ENCODE data around the gene DHODH. TPM values are rescaled to one million over a fixed set of nuclear protein-coding genes. Genes with fewer than 3 reads are reported as not detected.

Gene DHODH
- total RNA-seq = 9.2 and 9.7 TPM in 2 replicates
- polyA plus RNA-seq = 3.4 and 5.8 TPM in 2 replicates
- 4.8 TPM in 2 replicates for polyA plus RNA-seq (2011; cell fraction: cytosol; rRNA removed)
- 4.9 and 5.0 TPM in 2 replicates for polyA plus RNA-seq (2011; cell fraction: nucleus; rRNA removed)
- polyA plus RNA-seq (2012) = 6.6 and 6.7 TPM in 2 replicates
- 3.6 and 3.8 TPM in 2 replicates for polyA minus RNA-seq
- 5.4 TPM for polyA minus RNA-seq (2011; cell fraction: cytosol; rRNA and poly(A)+ RNA removed)
- 2.1 and 3.3 TPM in 2 replicates for polyA minus RNA-seq (2011; cell fraction: nucleus; rRNA and poly(A)+ RNA removed)
- percentile 46 among the genes with signal in this experiment for Bru-seq, nascent RNA
- BruChase-seq, experiment 1, labeled RNA remaining after a 6-hour chase = percentile 46 among the genes with signal in this experiment
- percentile 47 among the genes with signal in this experiment for BruChase-seq, experiment 2, labeled RNA remaining after a 2-hour chase
- long read RNA-seq, transcript DHODH-201 (9 exons, 2,426 nt) = major isoform, 49 of 58 reads
- long read RNA-seq, partial matches to known transcripts = 2 of 58 reads
- long read RNA-seq, other reads (novel, unspliced or antisense) = 7 of 58 reads

DNA sequence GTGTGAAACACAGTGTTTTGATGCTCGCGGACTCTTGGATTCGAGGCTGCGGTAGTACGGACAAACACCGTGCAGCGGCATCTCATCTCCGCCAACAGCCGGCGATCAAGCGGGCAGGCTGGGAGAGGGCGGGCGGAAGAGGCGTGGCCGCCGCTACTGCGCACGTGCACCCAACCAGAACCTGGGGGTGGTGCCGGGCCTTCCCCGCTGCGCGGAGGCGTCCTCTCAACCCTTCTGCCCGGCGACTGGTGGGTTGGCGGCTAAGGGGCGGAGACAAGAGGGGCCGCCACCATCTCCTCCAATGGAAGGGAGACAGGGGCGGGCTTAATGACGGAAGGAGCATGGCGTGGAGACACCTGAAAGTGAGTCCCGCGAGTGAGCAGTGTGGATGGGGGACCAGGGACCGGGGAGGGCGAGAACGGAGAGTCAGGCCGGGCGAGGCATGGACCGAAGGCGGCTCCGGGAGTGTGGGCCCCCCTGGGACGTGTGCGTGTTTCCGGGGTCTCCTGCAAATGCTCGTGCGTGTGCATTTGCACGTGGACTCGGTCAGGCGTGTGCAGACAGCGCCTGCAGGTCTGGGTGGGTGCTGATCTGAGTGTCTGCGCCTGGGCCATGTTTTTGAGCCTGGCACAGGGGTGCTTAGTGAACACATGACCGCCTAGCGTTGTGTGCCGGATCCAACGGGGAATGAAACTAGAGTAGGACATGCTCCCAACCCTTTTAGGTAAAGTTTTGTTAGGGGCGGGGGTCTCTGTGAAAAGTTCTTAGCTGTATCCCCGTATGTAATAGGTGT, at the start of gene DHODH:
Gene DHODH, plus strand, starts transcription at position 321 of the 793 bp plus-strand sequence. Its CDS starts 21 bp downstream, at position 342.
- Histone ChIP-seq H3K9me1 (replicated peaks; ENCODE audit: control insufficient read depth, extremely low read depth, insufficient read depth, low read length) (no peaks in the 10 kb centered on the region), H3K9me3 (replicated peaks; ENCODE audit: control insufficient read depth, insufficient read depth, low read length) (no peaks in the 10 kb centered on the region), H3K27me3 (ENCODE audit: control insufficient read depth in 2 of 2, insufficient read depth in 2 of 2, low read length in 2 of 2) (no peaks in the 10 kb centered on the region), H3K79me2 (ENCODE audit: control insufficient read depth, insufficient read depth, low read length) (no peaks in the 10 kb centered on the region), H2AFZ (ENCODE audit: low read depth, low read length) (peak within 1 kb of the TSS; percentile 88), H3K27ac (ENCODE audit: insufficient read depth, low read depth, low read length) (no peak within 1 kb of the TSS), H3K4me1 (ENCODE audit: control insufficient read depth, extremely low read depth, insufficient read depth, low read length) (peaks cover 2% of the 10 kb centered on the region), H4K20me1 (replicated peaks; ENCODE audit: control insufficient read depth, extremely low read depth, insufficient read depth, low read length) (no peaks in the 10 kb centered on the region), H3K4me3 (replicated peaks in 1 of 3; ENCODE audit: insufficient read depth in 1 of 3, low read depth in 1 of 3, low read length in 3 of 3) (peak within 1 kb of the TSS; percentile 22 to 73 (median 47)), H3K36me3 (ENCODE audit: control insufficient read depth in 2 of 2, extremely low read depth in 1 of 2, insufficient read depth in 2 of 2, low read length in 2 of 2) (no peaks in the 10 kb centered on the region), H3K9ac (replicated peaks; ENCODE audit: extremely low read depth, insufficient read depth, low read length) (peak within 1 kb of the TSS; percentile 47), H3K4me2 (ENCODE audit: insufficient read depth, low read length) (peak within 1 kb of the TSS; percentile 71)
- TF ChIP-seq GATA2 (IDR thresholded peaks at IDR 0.05; ENCODE audit: insufficient read depth, insufficient read length, low read depth, low read length) (no peak), POLR2A (IDR thresholded peaks at IDR 0.05; ENCODE audit: low read depth, low read length) (peak; percentile 84), FOS (IDR thresholded peaks at IDR 0.05; ENCODE audit: borderline replicate concordance, insufficient read depth, low read length) (no peak), EZH2 (IDR thresholded peaks at IDR 0.05; ENCODE audit: borderline replicate concordance, low read depth, low read length, severe bottlenecking) (no peak), JUN (IDR thresholded peaks at IDR 0.05; ENCODE audit: borderline replicate concordance, insufficient read depth, insufficient read length, low read depth) (no peak), MYC (IDR thresholded peaks at IDR 0.05; ENCODE audit: low read depth, low read length) (no peak), POLR2AphosphoS5 (IDR thresholded peaks at IDR 0.05; ENCODE audit: insufficient read depth, low read depth, low read length) (peak; percentile 73)
- TF ChIP-seq, protein P1, sequence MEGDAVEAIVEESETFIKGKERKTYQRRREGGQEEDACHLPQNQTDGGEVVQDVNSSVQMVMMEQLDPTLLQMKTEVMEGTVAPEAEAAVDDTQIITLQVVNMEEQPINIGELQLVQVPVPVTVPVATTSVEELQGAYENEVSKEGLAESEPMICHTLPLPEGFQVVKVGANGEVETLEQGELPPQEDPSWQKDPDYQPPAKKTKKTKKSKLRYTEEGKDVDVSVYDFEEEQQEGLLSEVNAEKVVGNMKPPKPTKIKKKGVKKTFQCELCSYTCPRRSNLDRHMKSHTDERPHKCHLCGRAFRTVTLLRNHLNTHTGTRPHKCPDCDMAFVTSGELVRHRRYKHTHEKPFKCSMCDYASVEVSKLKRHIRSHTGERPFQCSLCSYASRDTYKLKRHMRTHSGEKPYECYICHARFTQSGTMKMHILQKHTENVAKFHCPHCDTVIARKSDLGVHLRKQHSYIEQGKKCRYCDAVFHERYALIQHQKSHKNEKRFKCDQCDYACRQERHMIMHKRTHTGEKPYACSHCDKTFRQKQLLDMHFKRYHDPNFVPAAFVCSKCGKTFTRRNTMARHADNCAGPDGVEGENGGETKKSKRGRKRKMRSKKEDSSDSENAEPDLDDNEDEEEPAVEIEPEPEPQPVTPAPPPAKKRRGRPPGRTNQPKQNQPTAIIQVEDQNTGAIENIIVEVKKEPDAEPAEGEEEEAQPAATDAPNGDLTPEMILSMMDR (IDR thresholded peaks at IDR 0.05; ENCODE audit: extremely low read depth in 1 of 2, insufficient read depth in 1 of 2, low read depth in 1 of 2, low read length in 2 of 2) = peak in 1 of 2 donors; percentile 1
- TF ChIP-seq, protein P2, sequence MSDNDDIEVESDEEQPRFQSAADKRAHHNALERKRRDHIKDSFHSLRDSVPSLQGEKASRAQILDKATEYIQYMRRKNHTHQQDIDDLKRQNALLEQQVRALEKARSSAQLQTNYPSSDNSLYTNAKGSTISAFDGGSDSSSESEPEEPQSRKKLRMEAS (IDR thresholded peaks at IDR 0.05; ENCODE audit: insufficient read depth, insufficient read length) = peak; percentile 9
- intact Hi-C loops (cut with micrococcal nuclease) (loop anchor here (1.0 kb wide), 4 partner anchors 81 to 126 kb away; partner anchors contain the start of genes DHX38, IST1 and TXNL4B), dilution Hi-C loops (cut with MboI; ENCODE audit: extremely low pct_ligation_motif_present, low sequenced_read_pairs) (no loop called here)
- DNase-seq (ENCODE audit: low read depth, low spot score) (peak; percentile 99), FAIRE-seq (peak; percentile 98)
- ChIA-PET POLR2A (no interaction called here), CTCF (no interaction called here)
- no TSS peak for BruUV-seq (replicated peaks)
